ENCODE measurements around the gene GABRP. TPM values are rescaled to one million over a fixed set of nuclear protein-coding genes. Genes with fewer than 3 reads are reported as not detected.
A peak's percentile ranks its signal among the peaks of the same experiment; 100 is the strongest.
"Not testable (repeated sequence)": the region's sequence is repeated elsewhere in the genome, so short reads cannot be mapped to it uniquely, and the experiment has no call there.

The GABRP gene
- polyA plus RNA-seq, 2 of the 4 experiments (the other 2 are of a cell fraction), result not detected

- TF ChIP-seq HOXA7 (CRISPR knock-in tag; IDR thresholded peaks at IDR 0.05), result no peak
Measured at GRCh38 chr5:170821257-170821800, 37.8 kb downstream of the GABRP start (continued).

- no peaks in the 10 kb centered on the region for H3K9me3 ChIP-seq
- 0% methylated on average over 2 of the region's 2 CpGs for WGBS (ENCODE audit: missing lambda C conversion rate)
- no peak for FAIRE-seq
- DNase-seq (ENCODE audit: low read depth in 1 of 2, low spot score in 1 of 2), result no peak
- H3K4me1 ChIP-seq, result no peaks in the 10 kb centered on the region
- ATAC-seq, result no peak
- H3K27ac ChIP-seq, result no peak overlapping the region
- H3K4me2 ChIP-seq, result no peak overlapping the region
- POLR2A ChIA-PET, result no interaction called here
- CTCF ChIA-PET, result interaction anchor here (0.7 kb wide), 1 partner anchor 90 kb away, joined by 4 read pairs; no protein-coding TSS in a partner anchor
- TF ChIP-seq HOXA7 (CRISPR knock-in tag; IDR thresholded peaks at IDR 0.05) (no peak), HOXB13 (CRISPR knock-in tag; IDR thresholded peaks at IDR 0.05; ENCODE audit: low read depth) (no peak), ZNF302 (CRISPR knock-in tag; IDR thresholded peaks at IDR 0.05) (no peak), ZC3H11A (IDR thresholded peaks at IDR 0.05) (no peak), FOSB (CRISPR knock-in tag; IDR thresholded peaks at IDR 0.05) (no peak), NPAS2 (CRISPR knock-in tag; IDR thresholded peaks at IDR 0.05; ENCODE audit: borderline replicate concordance) (no peak)
- no peak overlapping the region for H3K4me3 ChIP-seq
Measured at GRCh38 chr5:170826117-170826516, 42.6 kb downstream of the GABRP start.

- Histone ChIP-seq H3K4me1 (no peaks in the 10 kb centered on the region), H3K4me2 (no peak overlapping the region), H3K9me3 (no peaks in the 10 kb centered on the region), H3K4me3 (no peak overlapping the region), H3K27ac (no peak overlapping the region)
- FAIRE-seq, result no peak
- WGBS (ENCODE audit: missing lambda C conversion rate), result 49% methylated on average over 7 of the region's 7 CpGs
- ChIA-PET CTCF (interaction anchor here (1.3 kb wide), 1 partner anchor 21 kb away, joined by 3 read pairs; no protein-coding TSS in a partner anchor), POLR2A (no interaction called here)
- DNase-seq (ENCODE audit: low read depth in 1 of 2, low spot score in 1 of 2), result no peak
- peak; percentile 42 to 63; a peak in 4 of 6 replicates for ATAC-seq
- TF ChIP-seq CTCF (IDR thresholded peaks at IDR 0.05) (no peak), CHD2 (IDR thresholded peaks at IDR 0.05; ENCODE audit: low read length, partially characterized antibody) (no peak), MAX (IDR thresholded peaks at IDR 0.05) (no peak), TFCP2L1 (CRISPR knock-in tag; IDR thresholded peaks at IDR 0.05) (no peak), NFE2L2 (conservative IDR thresholded peaks at IDR 0.05; ENCODE audit: low read length) (no peak), BHLHE40 (IDR thresholded peaks at IDR 0.05; ENCODE audit: low read depth, low read length) (no peak), MYC (IDR thresholded peaks at IDR 0.05; ENCODE audit: borderline replicate concordance, low read length) (no peak), HDAC2 (IDR thresholded peaks at IDR 0.05) (no peak), POLR2AphosphoS2 (conservative IDR thresholded peaks at IDR 0.05; ENCODE audit: low read length) (no peak), MAZ (IDR thresholded peaks at IDR 0.05; ENCODE audit: borderline replicate concordance, low read depth, low read length) (no peak), RCOR1 (IDR thresholded peaks at IDR 0.05; ENCODE audit: low read depth, low read length) (no peak), NR3C1 (IDR thresholded peaks at IDR 0.05) (no peak), HEYL (CRISPR knock-in tag; IDR thresholded peaks at IDR 0.05) (no peak), MAFK (IDR thresholded peaks at IDR 0.05; ENCODE audit: partially characterized antibody) (no peak), JUNB (IDR thresholded peaks at IDR 0.05) (no peak)
Measured at GRCh38 chr5:170832241-170832640, 48.7 kb downstream of the GABRP start.

- WGBS (ENCODE audit: missing lambda C conversion rate), result 53% methylated on average over 2 of the region's 2 CpGs
- H3K4me1 ChIP-seq; POLR2A ChIA-PET; H3K27ac ChIP-seq; DNase-seq (ENCODE audit: low read depth in 1 of 2, low spot score in 1 of 2); H3K9me3 ChIP-seq; H3K4me2 ChIP-seq; H3K4me3 ChIP-seq; ATAC-seq: not testable (repeated sequence)
- peak; percentile 83 for FAIRE-seq
- CTCF ChIA-PET, result interaction anchor here (1.4 kb wide), 1 partner anchor 508 kb away, joined by 4 read pairs; no protein-coding TSS in a partner anchor
Measured at GRCh38 chr5:170833981-170834380, 50.5 kb downstream of the GABRP start.
